ENCODE results near the gene PARN. TPM values are rescaled to one million over a fixed set of nuclear protein-coding genes. Genes with fewer than 3 reads are reported as not detected.
A peak's percentile ranks its signal among the peaks of the same experiment; 100 is the strongest.

The PARN gene
- total RNA-seq, 2 experiments from 2014 or later: 36.4 to 40.0 TPM

- CTCF ChIA-PET: interaction anchor here (1.2 kb wide), 1 partner anchor 8 kb away, joined by 3 read pairs; no protein-coding TSS in a partner anchor
- peak overlapping the region; percentile 41 for H3K27ac Mint-ChIP-seq
- ATAC-seq: no peak
- POLR2A ChIA-PET: no interaction called here
- H3K27me3 Mint-ChIP-seq (ENCODE audit: low read depth): no peaks in the 10 kb centered on the region
- no peak for DNase-seq
- H3K36me3 Mint-ChIP-seq (ENCODE audit: low read depth): peaks cover 3% of the 10 kb centered on the region
- H3K9me3 Mint-ChIP-seq (ENCODE audit: insufficient read depth): no peaks in the 10 kb centered on the region
- no peak overlapping the region for H3K4me3 Mint-ChIP-seq
- H3K4me1 Mint-ChIP-seq (ENCODE audit: low read depth): peaks cover 26% of the 10 kb centered on the region
These were observed 138.1 kb downstream of the PARN start for GRCh38 chr16:14491861-14492529.

- Mint-ChIP-seq H3K9me3 (ENCODE audit: insufficient read depth) (no peaks in the 10 kb centered on the region), H3K4me3 (no peak overlapping the region)
These were observed 139.8 kb downstream of the PARN start for GRCh38 chr16:14490235-14490634.

GRCh38 chr16:14489460-14489859 lies 140.6 kb downstream of the PARN start:
- Mint-ChIP-seq H3K4me1 (ENCODE audit: low read depth) (peaks cover 21% of the 10 kb centered on the region), H3K9me3 (ENCODE audit: insufficient read depth) (no peaks in the 10 kb centered on the region), H3K36me3 (ENCODE audit: low read depth) (peaks cover 2% of the 10 kb centered on the region), H3K27me3 (ENCODE audit: low read depth) (no peaks in the 10 kb centered on the region), H3K4me3 (no peak overlapping the region), H3K27ac (no peak overlapping the region)
- DNase-seq (no peak), ATAC-seq (peak; percentile 44)
- POLR2A ChIA-PET: no interaction called here
- CTCF ChIA-PET: no interaction called here

More at GRCh38 chr16:14490235-14490634, 139.8 kb downstream of the PARN start:
- ChIA-PET CTCF (no interaction called here), POLR2A (interaction anchor here (0.7 kb wide), 1 partner anchor 41 kb away, joined by 3 read pairs; no protein-coding TSS in a partner anchor)
- ATAC-seq (no peak), DNase-seq (no peak)
- peaks cover 21% of the 10 kb centered on the region for H3K4me1 Mint-ChIP-seq (ENCODE audit: low read depth)
- no peak overlapping the region for H3K27ac Mint-ChIP-seq
- H3K27me3 Mint-ChIP-seq (ENCODE audit: low read depth): no peaks in the 10 kb centered on the region
- H3K36me3 Mint-ChIP-seq (ENCODE audit: low read depth): peaks cover 3% of the 10 kb centered on the region

- H3K4me1 Mint-ChIP-seq (ENCODE audit: low read depth): peaks cover 14% of the 10 kb centered on the region
- H3K36me3 Mint-ChIP-seq (ENCODE audit: low read depth): peaks cover 1% of the 10 kb centered on the region
- no peaks in the 10 kb centered on the region for H3K9me3 Mint-ChIP-seq (ENCODE audit: insufficient read depth)
- DNase-seq (no peak), ATAC-seq (no peak)
- ChIA-PET CTCF (interaction anchor here (0.7 to 1.6 kb wide), 2 partner anchors 10 to 41 kb away, joined by 3 to 4 read pairs; no protein-coding TSS in a partner anchor), POLR2A (no interaction called here)
- H3K27me3 Mint-ChIP-seq (ENCODE audit: low read depth): no peaks in the 10 kb centered on the region
- no peak overlapping the region for H3K4me3 Mint-ChIP-seq
- H3K27ac Mint-ChIP-seq: peak overlapping the region; percentile 36
These were observed 142.5 kb downstream of the PARN start for GRCh38 chr16:14487579-14487978.

- peaks cover 7% of the 10 kb centered on the region for H3K4me1 Mint-ChIP-seq (ENCODE audit: low read depth)
- POLR2A ChIA-PET: no interaction called here
- no peak overlapping the region for H3K4me3 Mint-ChIP-seq
- peaks cover 6% of the 10 kb centered on the region for H3K36me3 Mint-ChIP-seq (ENCODE audit: low read depth)
- no peak overlapping the region for H3K27ac Mint-ChIP-seq
- CTCF ChIA-PET: interaction anchor here (1.6 kb wide), 1 partner anchor 41 kb away, joined by 4 read pairs; no protein-coding TSS in a partner anchor
- no peaks in the 10 kb centered on the region for H3K27me3 Mint-ChIP-seq (ENCODE audit: low read depth)
- ATAC-seq (no peak), DNase-seq (no peak)
- H3K9me3 Mint-ChIP-seq (ENCODE audit: insufficient read depth): no peaks in the 10 kb centered on the region
These were observed 143.3 kb downstream of the PARN start for GRCh38 chr16:14486520-14487303.

GRCh38 chr16:14485811-14486519 lies 144.1 kb downstream of the PARN start:
- ChIA-PET CTCF (no interaction called here), POLR2A (no interaction called here)
- peaks cover 7% of the 10 kb centered on the region for H3K4me1 Mint-ChIP-seq (ENCODE audit: low read depth)
- no peaks in the 10 kb centered on the region for H3K27me3 Mint-ChIP-seq (ENCODE audit: low read depth)
- H3K4me3 Mint-ChIP-seq: no peak overlapping the region
- no peaks in the 10 kb centered on the region for H3K9me3 Mint-ChIP-seq (ENCODE audit: insufficient read depth)
- DNase-seq: no peak
- H3K27ac Mint-ChIP-seq: no peak overlapping the region
- peaks cover 12% of the 10 kb centered on the region for H3K36me3 Mint-ChIP-seq (ENCODE audit: low read depth)
- no peak for ATAC-seq

GRCh38 chr16:14485121-14485551 lies 144.9 kb downstream of the PARN start:
- ChIA-PET CTCF (no interaction called here), POLR2A (no interaction called here)
- Mint-ChIP-seq H3K27ac (no peak overlapping the region), H3K27me3 (ENCODE audit: low read depth) (no peaks in the 10 kb centered on the region), H3K9me3 (ENCODE audit: insufficient read depth) (no peaks in the 10 kb centered on the region), H3K4me1 (ENCODE audit: low read depth) (peaks cover 7% of the 10 kb centered on the region), H3K4me3 (no peak overlapping the region), H3K36me3 (ENCODE audit: low read depth) (peaks cover 18% of the 10 kb centered on the region)
- DNase-seq (no peak), ATAC-seq (no peak)

GRCh38 chr16:14483819-14484385 lies 146.2 kb downstream of the PARN start:
- Mint-ChIP-seq H3K27me3 (ENCODE audit: low read depth) (no peaks in the 10 kb centered on the region), H3K9me3 (ENCODE audit: insufficient read depth) (no peaks in the 10 kb centered on the region), H3K36me3 (ENCODE audit: low read depth) (peaks cover 28% of the 10 kb centered on the region), H3K4me1 (ENCODE audit: low read depth) (peaks cover 7% of the 10 kb centered on the region), H3K27ac (no peak overlapping the region), H3K4me3 (no peak overlapping the region)
- DNase-seq: no peak
- POLR2A ChIA-PET: no interaction called here
- no peak for ATAC-seq
- CTCF ChIA-PET: no interaction called here

GRCh38 chr16:14476183-14476582 lies 153.9 kb downstream of the PARN start:
- DNase-seq: no peak
- Mint-ChIP-seq H3K27ac (no peak overlapping the region), H3K9me3 (ENCODE audit: insufficient read depth) (no peaks in the 10 kb centered on the region), H3K36me3 (ENCODE audit: low read depth) (peaks cover 31% of the 10 kb centered on the region), H3K4me1 (ENCODE audit: low read depth) (no peaks in the 10 kb centered on the region), H3K27me3 (ENCODE audit: low read depth) (no peaks in the 10 kb centered on the region), H3K4me3 (no peak overlapping the region)
- ATAC-seq: no peak
- CTCF ChIA-PET: no interaction called here
- POLR2A ChIA-PET: no interaction called here

- Mint-ChIP-seq H3K27me3 (ENCODE audit: low read depth) (no peaks in the 10 kb centered on the region), H3K4me3 (no peak overlapping the region), H3K9me3 (ENCODE audit: insufficient read depth) (no peaks in the 10 kb centered on the region), H3K36me3 (ENCODE audit: low read depth) (peaks cover 28% of the 10 kb centered on the region), H3K27ac (no peak overlapping the region), H3K4me1 (ENCODE audit: low read depth) (no peaks in the 10 kb centered on the region)
- POLR2A ChIA-PET: no interaction called here
- ATAC-seq (no peak), DNase-seq (no peak)
- CTCF ChIA-PET: no interaction called here
These were observed 154.5 kb downstream of the PARN start for GRCh38 chr16:14475370-14476139.

- Mint-ChIP-seq H3K27me3 (ENCODE audit: low read depth) (no peaks in the 10 kb centered on the region), H3K9me3 (ENCODE audit: insufficient read depth) (no peaks in the 10 kb centered on the region), H3K27ac (no peak overlapping the region), H3K4me1 (ENCODE audit: low read depth) (no peaks in the 10 kb centered on the region), H3K36me3 (ENCODE audit: low read depth) (peaks cover 13% of the 10 kb centered on the region), H3K4me3 (no peak overlapping the region)
- CTCF ChIA-PET: no interaction called here
- DNase-seq (no peak), ATAC-seq (no peak)
- POLR2A ChIA-PET: interaction anchor here (0.8 kb wide), 1 partner anchor 113 kb away, joined by 3 read pairs; no protein-coding TSS in a partner anchor
These were observed 156.6 kb downstream of the PARN start for GRCh38 chr16:14473488-14473887.

Data from activated CD8-positive, alpha-beta T cell treated with anti-CD3 and anti-CD28 coated beads, Interleukin-2, amount 10 ng/mL, durations not matched to agents 7 days and 5 days (primary cell).